Naive thymus-derived CD4-positive, alpha-beta T cell (primary cell): Measurements from ENCODE around the gene CDC14A. TPM values are rescaled to one million over a fixed set of nuclear protein-coding genes. Genes with fewer than 3 reads are reported as not detected.
"Not testable (repeated sequence)": the region's sequence is repeated elsewhere in the genome, so short reads cannot be mapped to it uniquely, and the experiment has no call there.

Experiments
- ATAC-seq: fragments of 150-1000 bp; cut with Tn5 transposase; 2 replicates; pipeline ENCODE4 v1.10.0; 2021; ENCODE audit warnings: mild to moderate bottlenecking, moderate library complexity
- CTCF ChIA-PET: fragments of 350-600 bp; sonication (Branson Sonifier 250); formaldehyde crosslinking; loops from one replicate; lab custom pipeline; 2021; ENCODE audit warnings: antibody characterized with exemption; lab: Charles Lee
- POLR2A ChIA-PET: fragments of 350-600 bp; sonication (Branson Sonifier 250); formaldehyde crosslinking; loops from one replicate; lab custom pipeline; 2021; ENCODE audit warnings: antibody characterized with exemption, inconsistent platforms; lab: Charles Lee
- DNase-seq, 9 donors: peaks; one replicate each; pipeline versions ENCODE4 v3.0.0 to v3.0.0-alpha.2; 2020 to 2022; ENCODE audit warnings: mixed read lengths in 1 of 9
- H3K27ac ChIP-seq: one replicate; pipeline ENCODE4 v1.7.0; 2013; ENCODE audit warnings: mild to moderate bottlenecking, low read depth, low read length, moderate library complexity
- H3K27me3 ChIP-seq, 2 donors: one replicate each; pipeline ENCODE4 v1.7.0; 2013; ENCODE audit warnings: low read length in 2 of 2, mild to moderate bottlenecking in 2 of 2, moderate library complexity in 2 of 2; ENCODE audit not compliant: control insufficient read depth in 2 of 2, insufficient read depth in 2 of 2
- H3K36me3 ChIP-seq, 3 experiments: 1 replicate in 2 of 3; 2 replicates in 1 of 3; pipeline ENCODE4 v1.7.0; 2013; ENCODE audit warnings: low read length in 3 of 3, mild to moderate bottlenecking in 3 of 3, moderate library complexity in 1 of 3; ENCODE audit not compliant: insufficient read depth in 3 of 3, control insufficient read depth in 2 of 3
- H3K4me1 ChIP-seq, 2 donors: one replicate each; pipeline ENCODE4 v1.7.0; 2013; ENCODE audit warnings: low read length in 2 of 2, mild to moderate bottlenecking in 2 of 2, moderate library complexity in 1 of 2; ENCODE audit not compliant: control insufficient read depth in 2 of 2, insufficient read depth in 2 of 2
- H3K4me3 ChIP-seq: 2 replicates; pipeline ENCODE4 v1.7.0; 2013; ENCODE audit warnings: mild to moderate bottlenecking, low read length
- H3K9me3 ChIP-seq, 3 experiments: 1 replicate in 2 of 3; 2 replicates in 1 of 3; pipeline ENCODE4 v1.7.0; 2013; ENCODE audit warnings: low read length in 3 of 3; ENCODE audit not compliant: control insufficient read depth in 2 of 3
- H3K27ac Mint-ChIP-seq, 9 donors: one replicate each; pipeline ENCODE4 v1.8.0; 2020 to 2022; ENCODE audit warnings: mixed read lengths in 9 of 9, mild to moderate bottlenecking in 8 of 9, moderate library complexity in 5 of 9, inconsistent platforms in 2 of 9
- H3K27me3 Mint-ChIP-seq, 5 donors: one replicate each; pipeline ENCODE4 v1.8.0; 2021 to 2022; ENCODE audit warnings: mixed read lengths in 5 of 5, mild to moderate bottlenecking in 1 of 5
- H3K36me3 Mint-ChIP-seq, 5 donors: one replicate each; pipeline ENCODE4 v1.8.0; 2020 to 2022; ENCODE audit warnings: mixed read lengths in 5 of 5, mild to moderate bottlenecking in 3 of 5, inconsistent platforms in 1 of 5
- H3K4me1 Mint-ChIP-seq, 7 donors: one replicate each; pipeline ENCODE4 v1.8.0; 2020 to 2022; ENCODE audit warnings: mixed read lengths in 7 of 7, mild to moderate bottlenecking in 3 of 7, inconsistent platforms in 1 of 7
- H3K4me3 Mint-ChIP-seq, 10 donors: one replicate each; pipeline ENCODE4 v1.8.0; 2020 to 2022; ENCODE audit warnings: mild to moderate bottlenecking in 10 of 10, mixed read lengths in 10 of 10, moderate library complexity in 6 of 10, inconsistent platforms in 2 of 10
- H3K9me3 Mint-ChIP-seq, 11 donors: one replicate each; pipeline ENCODE4 v1.8.0; 2020 to 2022; ENCODE audit warnings: mixed read lengths in 11 of 11, mild to moderate bottlenecking in 4 of 11, inconsistent platforms in 1 of 11, moderate library complexity in 1 of 11
- intact Hi-C, 2 donors: fragments of 100-400 bp; cut with micrococcal nuclease; formaldehyde crosslinking; loops; one replicate each; pipeline ENCODE4 v1.15.1; 2023
- polyA plus RNA-seq, 2 donors: library from polyadenylated mRNA; unstranded; fragments of 300-500 nt; fragmentation: Illumina TruSeq; gene quantifications; one replicate each; pipeline ENCODE4 v1.2.3, GENCODE V29; 2021
- total RNA-seq, 6 experiments: library from RNA in 5 of 6; stranded (reverse) in 5 of 6; gene quantifications; 1 replicate in 5 of 6; 2 replicates in 1 of 6; pipeline ENCODE4 v1.2.3 and lab custom pipeline; 2021 to 2026

CDC14A gene
- total and polyA plus RNA-seq, 7 experiments from 2014 or later, result 47.1 to 136 (median 79.3) TPM

GRCh38 chr1:100376890-100377289, 24.6 kb downstream of the CDC14A start:
- POLR2A ChIA-PET, result interaction anchor here (0.6 to 0.7 kb wide), 3 partner anchors 11 to 25 kb away, joined by 3 read pairs; no protein-coding TSS in a partner anchor
- Histone ChIP-seq H3K27ac (peak overlapping the region; percentile 26), H3K4me1 (peaks cover 25 to 39% of the 10 kb centered on the region in 2 donors)
- H3K4me3 ChIP-seq, H3K9me3 ChIP-seq, ATAC-seq, H3K27me3 ChIP-seq, H3K27me3 Mint-ChIP-seq, CTCF ChIA-PET, H3K36me3 ChIP-seq, DNase-seq: not testable (repeated sequence)
- peaks cover 1 to 15% (median 8%) of the 10 kb centered on the region in 11 donors for H3K9me3 Mint-ChIP-seq
- peaks cover 25 to 68% (median 62%) of the 10 kb centered on the region in 5 donors for H3K36me3 Mint-ChIP-seq
- H3K4me3 Mint-ChIP-seq, result peak overlapping the region in 3 of 10 donors; percentile 12 to 65 (median 18)
- intact Hi-C loops, result loop anchor here (1.0 to 2.0 kb wide), 2 partner anchors 14 to 25 kb away; partner anchors contain the start of gene CDC14A (in 1 of the 2)
- H3K27ac Mint-ChIP-seq, result peak overlapping the region in 5 of 9 donors; percentile 11 to 79 (median 57)
- peaks cover 45 to 92% (median 83%) of the 10 kb centered on the region in 7 donors for H3K4me1 Mint-ChIP-seq

- Mint-ChIP-seq H3K36me3 (peaks cover 23 to 62% (median 55%) of the 10 kb centered on the region in 5 donors), H3K9me3 (peaks cover 1 to 15% (median 8%) of the 10 kb centered on the region in 11 donors), H3K4me1 (peaks cover 41 to 92% (median 79%) of the 10 kb centered on the region in 7 donors), H3K4me3 (peak overlapping the region in 9 of 10 donors; percentile 2 to 73 (median 61)), H3K27ac (peak overlapping the region in 8 of 9 donors; percentile 13 to 78 (median 74)), H3K27me3 (no peaks in the 10 kb centered on the region)
- DNase-seq (peak in 1 of 9 donors; percentile 28), ATAC-seq (peak; percentile 68)
- Histone ChIP-seq H3K4me3 (no peak overlapping the region), H3K27me3 (no peaks in the 10 kb centered on the region), H3K27ac (peak overlapping the region; percentile 46), H3K36me3 (peaks cover 0 to 6% (median 0%) of the 10 kb centered on the region in 3 experiments), H3K9me3 (no peaks in the 10 kb centered on the region), H3K4me1 (peaks cover 23 to 36% of the 10 kb centered on the region in 2 donors)
- intact Hi-C loops, result loop anchor here (1.0 to 2.0 kb wide), 8 partner anchors 7 to 64 kb away; partner anchors contain the start of gene CDC14A (in 1 of the 2)
- ChIA-PET POLR2A (interaction anchor here (0.8 kb wide), 1 partner anchor 19 kb away, joined by 3 read pairs; no protein-coding TSS in a partner anchor), CTCF (interaction anchor here (0.6 to 0.8 kb wide), 3 partner anchors 70 to 911 kb away, joined by 3 to 4 read pairs (median 4); no protein-coding TSS in a partner anchor)
These were observed 25.5 kb downstream of the CDC14A start for GRCh38 chr1:100377590-100378361.

GRCh38 chr1:100378956-100379355, 26.6 kb downstream of the CDC14A start:
- no peak for DNase-seq
- ATAC-seq, result no peak
- no peak overlapping the region for H3K27ac ChIP-seq
- ChIA-PET POLR2A (no interaction called here), CTCF (no interaction called here)
- H3K4me1 ChIP-seq, result peaks cover 23 to 43% of the 10 kb centered on the region in 2 donors
- H3K9me3 ChIP-seq, result no peaks in the 10 kb centered on the region
- H3K4me3 ChIP-seq, result no peak overlapping the region
- peaks cover 49 to 94% (median 80%) of the 10 kb centered on the region in 7 donors for H3K4me1 Mint-ChIP-seq
- H3K27ac Mint-ChIP-seq, result peak overlapping the region in 4 of 9 donors; percentile 35 to 70 (median 56)
- H3K36me3 Mint-ChIP-seq, result peaks cover 22 to 58% (median 44%) of the 10 kb centered on the region in 5 donors
- H3K27me3 ChIP-seq, result no peaks in the 10 kb centered on the region
- peaks cover 0 to 11% (median 6%) of the 10 kb centered on the region in 11 donors for H3K9me3 Mint-ChIP-seq
- H3K36me3 ChIP-seq, result peaks cover 0 to 10% (median 0%) of the 10 kb centered on the region in 3 experiments
- H3K27me3 Mint-ChIP-seq, result no peaks in the 10 kb centered on the region
- intact Hi-C loops, result loop anchor here (1.0 to 2.0 kb wide), 6 partner anchors 8 to 62 kb away; no protein-coding TSS in a partner anchor
- peak overlapping the region in 2 of 10 donors; percentile 10 to 26 for H3K4me3 Mint-ChIP-seq

- POLR2A ChIA-PET, result interaction anchor here (0.7 to 18.4 kb wide), 4 partner anchors 9 to 34 kb away, joined by 3 to 196 read pairs (median 4); partner anchors contain the start of gene CDC14A
- Histone ChIP-seq H3K4me3 (no peak overlapping the region), H3K27me3 (no peaks in the 10 kb centered on the region), H3K4me1 (peaks cover 29 to 45% of the 10 kb centered on the region in 2 donors), H3K9me3 (no peaks in the 10 kb centered on the region), H3K27ac (no peak overlapping the region), H3K36me3 (peaks cover 0 to 10% (median 0%) of the 10 kb centered on the region in 3 experiments)
- Mint-ChIP-seq H3K9me3 (no peaks in the 10 kb centered on the region), H3K36me3 (peaks cover 11 to 53% (median 32%) of the 10 kb centered on the region in 5 donors), H3K27ac (peak overlapping the region in 8 of 9 donors; percentile 8 to 74 (median 60)), H3K27me3 (no peaks in the 10 kb centered on the region), H3K4me3 (peak overlapping the region in 4 of 10 donors; percentile 1 to 29 (median 9)), H3K4me1 (peaks cover 50 to 99% (median 85%) of the 10 kb centered on the region in 7 donors)
- DNase-seq (no peak), ATAC-seq (no peak)
- CTCF ChIA-PET, result interaction anchor here (0.9 to 2.9 kb wide), 2 partner anchors 42 to 75 kb away, joined by 3 to 11 read pairs; no protein-coding TSS in a partner anchor
- intact Hi-C loops, result loop anchor here in 1 of 2 donors (1.0 kb wide), 1 partner anchor 11 kb away; no protein-coding TSS in a partner anchor
These were observed 28.3 kb downstream of the CDC14A start for GRCh38 chr1:100380635-100381034.

GRCh38 chr1:100382657-100383056, 30.4 kb downstream of the CDC14A start:
- Histone ChIP-seq H3K9me3 (no peaks in the 10 kb centered on the region), H3K36me3 (peaks cover 0 to 7% (median 0%) of the 10 kb centered on the region in 3 experiments), H3K4me1 (peaks cover 37 to 60% of the 10 kb centered on the region in 2 donors), H3K4me3 (no peak overlapping the region), H3K27ac (no peak overlapping the region), H3K27me3 (no peaks in the 10 kb centered on the region)
- POLR2A ChIA-PET, result interaction anchor here (0.6 to 18.4 kb wide), 2 partner anchors 19 to 27 kb away, joined by 3 to 196 read pairs; partner anchors contain the start of gene CDC14A
- Mint-ChIP-seq H3K4me1 (peaks cover 53 to 100% (median 88%) of the 10 kb centered on the region in 7 donors), H3K27ac (peak overlapping the region in 7 of 9 donors; percentile 23 to 96 (median 62)), H3K4me3 (peak overlapping the region in 4 of 10 donors; percentile 5 to 34 (median 27)), H3K27me3 (no peaks in the 10 kb centered on the region), H3K36me3 (peaks cover 11 to 46% (median 24%) of the 10 kb centered on the region in 5 donors), H3K9me3 (no peaks in the 10 kb centered on the region)
- ATAC-seq (no peak), DNase-seq (no peak)
- intact Hi-C loops, result no loop called here
- CTCF ChIA-PET, result interaction anchor here (0.6 to 2.9 kb wide), 2 partner anchors 18 to 73 kb away, joined by 3 to 11 read pairs; no protein-coding TSS in a partner anchor
